ENCODE data around the gene CEP57.

GRCh38 chr11:95850137-95850536, 59.8 kb downstream of the CEP57 start:
- TF ChIP-seq, protein P1, sequence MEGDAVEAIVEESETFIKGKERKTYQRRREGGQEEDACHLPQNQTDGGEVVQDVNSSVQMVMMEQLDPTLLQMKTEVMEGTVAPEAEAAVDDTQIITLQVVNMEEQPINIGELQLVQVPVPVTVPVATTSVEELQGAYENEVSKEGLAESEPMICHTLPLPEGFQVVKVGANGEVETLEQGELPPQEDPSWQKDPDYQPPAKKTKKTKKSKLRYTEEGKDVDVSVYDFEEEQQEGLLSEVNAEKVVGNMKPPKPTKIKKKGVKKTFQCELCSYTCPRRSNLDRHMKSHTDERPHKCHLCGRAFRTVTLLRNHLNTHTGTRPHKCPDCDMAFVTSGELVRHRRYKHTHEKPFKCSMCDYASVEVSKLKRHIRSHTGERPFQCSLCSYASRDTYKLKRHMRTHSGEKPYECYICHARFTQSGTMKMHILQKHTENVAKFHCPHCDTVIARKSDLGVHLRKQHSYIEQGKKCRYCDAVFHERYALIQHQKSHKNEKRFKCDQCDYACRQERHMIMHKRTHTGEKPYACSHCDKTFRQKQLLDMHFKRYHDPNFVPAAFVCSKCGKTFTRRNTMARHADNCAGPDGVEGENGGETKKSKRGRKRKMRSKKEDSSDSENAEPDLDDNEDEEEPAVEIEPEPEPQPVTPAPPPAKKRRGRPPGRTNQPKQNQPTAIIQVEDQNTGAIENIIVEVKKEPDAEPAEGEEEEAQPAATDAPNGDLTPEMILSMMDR (conservative IDR thresholded peaks at IDR 0.05; ENCODE audit: low read depth, low read length), result no peak
- no peak for TF ChIP-seq EZH2 (IDR thresholded peaks at IDR 0.05; ENCODE audit: borderline replicate concordance, low read depth, low read length, poor library complexity, severe bottlenecking)

All from A673 (cell line).